ENCODE data around the gene CYP8B1. TPM values are rescaled to one million over a fixed set of nuclear protein-coding genes. Genes with fewer than 3 reads are reported as not detected.

Gene CYP8B1
- total and polyA plus RNA-seq, 9 of the 15 experiments (the other 6 are each of a cell fraction or from before 2014, with no cell fraction given) = 0.04 TPM; not detected in 8

DNA sequence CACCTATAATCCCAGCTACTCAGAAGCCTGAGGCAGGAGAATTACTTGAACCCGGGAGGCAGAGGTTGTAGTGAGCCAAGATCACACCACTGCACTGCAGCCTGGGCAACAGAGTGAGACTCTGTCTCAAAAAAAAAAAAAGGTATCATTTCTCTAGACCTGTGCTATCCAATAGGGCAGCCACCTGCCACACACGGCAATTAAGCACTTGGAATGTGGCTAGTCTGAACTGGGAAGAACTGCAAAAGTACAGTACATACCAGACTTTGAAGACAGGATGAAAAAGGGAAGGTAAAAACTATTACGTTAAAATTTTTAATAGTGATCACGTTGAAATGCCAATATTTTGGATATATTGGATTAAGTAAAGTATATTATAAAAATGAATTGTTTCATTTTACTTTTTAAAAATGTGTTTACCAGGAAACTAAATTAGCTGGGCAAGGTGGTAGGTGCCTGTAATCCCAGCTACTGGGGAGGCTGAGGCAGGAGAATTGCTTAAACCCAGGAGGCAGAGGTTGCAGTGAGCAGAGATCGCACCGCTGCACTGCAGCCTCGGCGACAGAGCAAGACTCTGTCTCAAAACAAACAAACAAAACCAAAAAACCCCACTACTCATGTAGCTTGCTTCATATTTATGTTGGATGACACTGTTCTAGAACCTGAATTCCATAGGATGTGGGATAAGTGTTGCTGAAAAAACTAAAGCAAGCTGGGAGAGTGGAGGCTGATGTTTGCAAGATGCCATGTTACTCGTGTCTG is 2.3 kb downstream of the CYP8B1 start:
- H3K27me3 ChIP-seq (ENCODE audit: control insufficient read depth in 2 of 2, insufficient read depth in 2 of 2, low read length in 2 of 2) = peaks cover 30 to 79% of the 10 kb centered on the region in 2 experiments
- no peak overlapping the region for H2AFZ ChIP-seq (ENCODE audit: low read depth, low read length)
- peaks cover 2% of the 10 kb centered on the region for H3K9me1 ChIP-seq (ENCODE audit: control insufficient read depth, insufficient read depth, low read length)
- no peaks in the 10 kb centered on the region for H3K36me3 ChIP-seq (ENCODE audit: control insufficient read depth, insufficient read depth, low read length)
- peaks cover 4% of the 10 kb centered on the region; the same call in 1 of the 2 replicates for H4K20me1 ChIP-seq (replicated peaks; ENCODE audit: control insufficient read depth, insufficient read depth, low read length)
- in situ Hi-C loops (cut with MboI) (no loop called here), intact Hi-C loops (cut with micrococcal nuclease) (no loop called here)
- H3K79me2 ChIP-seq (ENCODE audit: control insufficient read depth, insufficient read depth, low read length) = no peaks in the 10 kb centered on the region
- no peak overlapping the region for H3K4me2 ChIP-seq (ENCODE audit: insufficient read depth, low read length)
- ATAC-seq = no peak
- no peaks in the 10 kb centered on the region for H3K9me3 ChIP-seq (replicated peaks; ENCODE audit: control insufficient read depth, insufficient read depth, low read depth, low read length)
- H3K4me1 ChIP-seq (replicated peaks in 1 of 2; ENCODE audit: control insufficient read depth in 2 of 2, insufficient read depth in 2 of 2, low read length in 2 of 2) = no peaks in the 10 kb centered on the region; a peak in 1 of 5 replicates
- WGBS (ENCODE audit: insufficient coverage, low coverage, missing lambda C conversion rate) = 1% methylated on average over 9 of the region's 9 CpGs
- no peak overlapping the region for H3K9ac ChIP-seq (ENCODE audit: insufficient read depth in 1 of 2, low read depth in 2 of 2, low read length in 2 of 2)
- H3K4me3 ChIP-seq = no peak overlapping the region
- CTCF ChIA-PET (ENCODE audit: low intra/inter-chr PET ratio) = interaction anchor here (0.6 kb wide), 1 partner anchor 8 kb away, joined by 5 read pairs; no protein-coding TSS in a partner anchor
- BruUV-seq (replicated peaks) = no TSS peak
- POLR2A ChIA-PET = interaction anchor here (1.0 kb wide), 1 partner anchor 42 kb away, joined by 3 read pairs; no protein-coding TSS in a partner anchor
- H3K27ac ChIP-seq (ENCODE audit: extremely low read depth, low read depth, low read length) = no peak overlapping the region
- no peak for FAIRE-seq
- no peak for DNase-seq (ENCODE audit: extremely low read depth in 1 of 4, low spot score in 3 of 4)
- TF ChIP-seq, protein P1, sequence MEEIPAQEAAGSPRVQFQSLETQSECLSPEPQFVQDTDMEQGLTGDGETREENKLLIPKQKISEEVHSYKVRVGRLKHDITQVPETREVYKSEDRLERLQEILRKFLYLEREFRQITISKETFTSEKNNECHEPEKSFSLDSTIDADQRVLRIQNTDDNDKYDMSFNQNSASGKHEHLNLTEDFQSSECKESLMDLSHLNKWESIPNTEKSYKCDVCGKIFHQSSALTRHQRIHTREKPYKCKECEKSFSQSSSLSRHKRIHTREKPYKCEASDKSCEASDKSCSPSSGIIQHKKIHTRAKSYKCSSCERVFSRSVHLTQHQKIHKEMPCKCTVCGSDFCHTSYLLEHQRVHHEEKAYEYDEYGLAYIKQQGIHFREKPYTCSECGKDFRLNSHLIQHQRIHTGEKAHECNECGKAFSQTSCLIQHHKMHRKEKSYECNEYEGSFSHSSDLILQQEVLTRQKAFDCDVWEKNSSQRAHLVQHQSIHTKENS (CRISPR knock-in tag; IDR thresholded peaks at IDR 0.05) = no peak
- TF ChIP-seq SP2 (IDR thresholded peaks at IDR 0.05; ENCODE audit: extremely low read depth, low read depth, low read length, poor library complexity, severe bottlenecking) (no peak), E2F3 (CRISPR knock-in tag; IDR thresholded peaks at IDR 0.05) (no peak), HIVEP1 (CRISPR knock-in tag; IDR thresholded peaks at IDR 0.05) (no peak), KHSRP (IDR thresholded peaks at IDR 0.05) (no peak), BHLHE40 (IDR thresholded peaks at IDR 0.05; ENCODE audit: low read length) (no peak)
- TF ChIP-seq, protein P2, sequence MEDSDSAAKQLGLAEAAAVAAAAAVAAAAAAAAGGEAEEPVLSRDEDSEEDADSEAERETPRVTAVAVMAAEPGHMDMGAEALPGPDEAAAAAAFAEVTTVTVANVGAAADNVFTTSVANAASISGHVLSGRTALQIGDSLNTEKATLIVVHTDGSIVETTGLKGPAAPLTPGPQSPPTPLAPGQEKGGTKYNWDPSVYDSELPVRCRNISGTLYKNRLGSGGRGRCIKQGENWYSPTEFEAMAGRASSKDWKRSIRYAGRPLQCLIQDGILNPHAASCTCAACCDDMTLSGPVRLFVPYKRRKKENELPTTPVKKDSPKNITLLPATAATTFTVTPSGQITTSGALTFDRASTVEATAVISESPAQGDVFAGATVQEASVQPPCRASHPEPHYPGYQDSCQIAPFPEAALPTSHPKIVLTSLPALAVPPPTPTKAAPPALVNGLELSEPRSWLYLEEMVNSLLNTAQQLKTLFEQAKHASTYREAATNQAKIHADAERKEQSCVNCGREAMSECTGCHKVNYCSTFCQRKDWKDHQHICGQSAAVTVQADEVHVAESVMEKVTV (CRISPR knock-in tag; IDR thresholded peaks at IDR 0.05) = no peak
- TF ChIP-seq, protein P3, sequence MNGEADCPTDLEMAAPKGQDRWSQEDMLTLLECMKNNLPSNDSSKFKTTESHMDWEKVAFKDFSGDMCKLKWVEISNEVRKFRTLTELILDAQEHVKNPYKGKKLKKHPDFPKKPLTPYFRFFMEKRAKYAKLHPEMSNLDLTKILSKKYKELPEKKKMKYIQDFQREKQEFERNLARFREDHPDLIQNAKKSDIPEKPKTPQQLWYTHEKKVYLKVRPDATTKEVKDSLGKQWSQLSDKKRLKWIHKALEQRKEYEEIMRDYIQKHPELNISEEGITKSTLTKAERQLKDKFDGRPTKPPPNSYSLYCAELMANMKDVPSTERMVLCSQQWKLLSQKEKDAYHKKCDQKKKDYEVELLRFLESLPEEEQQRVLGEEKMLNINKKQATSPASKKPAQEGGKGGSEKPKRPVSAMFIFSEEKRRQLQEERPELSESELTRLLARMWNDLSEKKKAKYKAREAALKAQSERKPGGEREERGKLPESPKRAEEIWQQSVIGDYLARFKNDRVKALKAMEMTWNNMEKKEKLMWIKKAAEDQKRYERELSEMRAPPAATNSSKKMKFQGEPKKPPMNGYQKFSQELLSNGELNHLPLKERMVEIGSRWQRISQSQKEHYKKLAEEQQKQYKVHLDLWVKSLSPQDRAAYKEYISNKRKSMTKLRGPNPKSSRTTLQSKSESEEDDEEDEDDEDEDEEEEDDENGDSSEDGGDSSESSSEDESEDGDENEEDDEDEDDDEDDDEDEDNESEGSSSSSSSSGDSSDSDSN (IDR thresholded peaks at IDR 0.05; ENCODE audit: borderline replicate concordance in 1 of 2, low read depth in 2 of 2, low read length in 2 of 2) = no peak
- TF ChIP-seq, protein P4, sequence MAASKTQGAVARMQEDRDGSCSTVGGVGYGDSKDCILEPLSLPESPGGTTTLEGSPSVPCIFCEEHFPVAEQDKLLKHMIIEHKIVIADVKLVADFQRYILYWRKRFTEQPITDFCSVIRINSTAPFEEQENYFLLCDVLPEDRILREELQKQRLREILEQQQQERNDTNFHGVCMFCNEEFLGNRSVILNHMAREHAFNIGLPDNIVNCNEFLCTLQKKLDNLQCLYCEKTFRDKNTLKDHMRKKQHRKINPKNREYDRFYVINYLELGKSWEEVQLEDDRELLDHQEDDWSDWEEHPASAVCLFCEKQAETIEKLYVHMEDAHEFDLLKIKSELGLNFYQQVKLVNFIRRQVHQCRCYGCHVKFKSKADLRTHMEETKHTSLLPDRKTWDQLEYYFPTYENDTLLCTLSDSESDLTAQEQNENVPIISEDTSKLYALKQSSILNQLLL (CRISPR knock-in tag; IDR thresholded peaks at IDR 0.05; ENCODE audit: borderline replicate concordance) = no peak
- TF ChIP-seq, protein P5, sequence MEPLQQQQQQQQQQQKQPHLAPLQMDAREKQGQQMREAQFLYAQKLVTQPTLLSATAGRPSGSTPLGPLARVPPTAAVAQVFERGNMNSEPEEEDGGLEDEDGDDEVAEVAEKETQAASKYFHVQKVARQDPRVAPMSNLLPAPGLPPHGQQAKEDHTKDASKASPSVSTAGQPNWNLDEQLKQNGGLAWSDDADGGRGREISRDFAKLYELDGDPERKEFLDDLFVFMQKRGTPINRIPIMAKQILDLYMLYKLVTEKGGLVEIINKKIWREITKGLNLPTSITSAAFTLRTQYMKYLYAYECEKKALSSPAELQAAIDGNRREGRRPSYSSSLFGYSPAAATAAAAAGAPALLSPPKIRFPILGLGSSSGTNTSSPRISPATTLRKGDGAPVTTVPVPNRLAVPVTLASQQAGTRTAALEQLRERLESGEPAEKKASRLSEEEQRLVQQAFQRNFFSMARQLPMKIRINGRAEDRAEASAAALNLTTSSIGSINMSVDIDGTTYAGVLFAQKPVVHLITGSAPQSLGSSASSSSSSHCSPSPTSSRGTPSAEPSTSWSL (CRISPR knock-in tag; IDR thresholded peaks at IDR 0.05; ENCODE audit: borderline replicate concordance) = no peak

Measured in K562 (cell line).